Liver (tissue), 3 donors: Measurements from ENCODE around the gene UTP25.

Experiments used
- CTCF ChIP-seq: fragments of 150-350 bp; IDR thresholded peaks from 2 replicates; pipeline ENCODE4 v1.5.1; 2017; ENCODE audit warnings: improper control_type of control experiment, low read depth, low read length; ENCODE audit not compliant: missing input control
- HNF4G ChIP-seq: IDR thresholded peaks from 2 replicates; pipeline ENCODE4 v1.6.1; 2016; ENCODE audit warnings: antibody characterized with exemption
- JUND ChIP-seq, 2 donors: IDR thresholded peaks; 2 replicates each; pipeline ENCODE4 v1.6.1; 2016; ENCODE audit warnings: antibody characterized with exemption in 2 of 2
- MAX ChIP-seq: IDR thresholded peaks from 2 replicates; pipeline ENCODE4 v1.6.1; 2016; ENCODE audit warnings: antibody characterized with exemption
- YY1 ChIP-seq: IDR thresholded peaks from 2 replicates; pipeline ENCODE4 v1.6.1; 2016; ENCODE audit warnings: antibody characterized with exemption, mild to moderate bottlenecking
- donor health status: healthy.
- donor health status: healthy.

- no peak for TF ChIP-seq JUND (IDR thresholded peaks at IDR 0.05)
- no peak for TF ChIP-seq CTCF
- TF ChIP-seq YY1 = no peak
- no peak for TF ChIP-seq MAX
- no peak for TF ChIP-seq HNF4G
These were observed 41.7 kb downstream of the UTP25 start for GRCh38 chr1:209869291-209870149.
